Measurements from ENCODE around the gene ATF7IP. TPM values are rescaled to one million over a fixed set of nuclear protein-coding genes. Genes with fewer than 3 reads are reported as not detected.
"Not testable (repeated sequence)": the region's sequence is repeated elsewhere in the genome, so short reads cannot be mapped to it uniquely, and the experiment has no call there.

The ATF7IP gene
- total RNA-seq, 1 donor from 2014 or later = 58.2 TPM

DNA sequence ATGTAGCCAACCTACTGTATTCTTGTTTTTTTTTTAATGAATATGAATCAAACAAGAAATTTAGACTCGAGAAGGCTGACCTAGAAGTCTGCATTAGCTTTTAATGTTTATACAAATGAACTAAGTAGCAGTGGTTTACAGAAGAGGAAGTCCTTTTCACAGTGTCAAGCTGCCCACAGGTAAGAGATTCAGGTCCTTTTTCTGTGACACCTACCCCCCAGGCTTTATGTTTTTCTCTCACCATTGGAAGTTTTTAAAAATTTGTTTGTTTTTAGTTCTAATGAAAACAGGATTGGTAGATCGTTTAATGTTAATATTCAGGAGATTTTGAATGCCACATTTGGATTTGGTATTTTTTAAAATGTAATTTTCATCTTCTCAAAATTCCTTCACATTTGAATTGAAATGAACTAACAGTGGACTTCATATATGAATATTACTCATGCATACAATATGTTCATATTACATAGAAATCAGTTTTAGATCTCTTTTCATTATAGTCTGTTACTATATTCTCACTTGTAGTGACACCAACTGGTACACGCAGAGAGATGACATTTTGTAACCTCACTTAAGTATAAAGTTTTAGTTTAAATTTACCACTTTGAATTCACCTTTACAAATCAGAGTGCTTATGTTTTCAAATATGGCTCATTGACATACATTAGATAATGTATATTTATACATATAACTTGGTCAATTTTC lies 29.7 kb downstream of the ATF7IP start:
- Histone ChIP-seq H3K9me3 (peaks cover 0 to 15% of the 10 kb centered on the region in 2 donors), H3K4me1 (peaks cover 0 to 3% of the 10 kb centered on the region in 2 donors), H3K27ac (peak overlapping the region; percentile 31 to 65), H3K27me3 (no peaks in the 10 kb centered on the region), H3K4me3 (peak overlapping the region; percentile 14 to 49), H3K36me3 (no peaks in the 10 kb centered on the region)
- TF ChIP-seq, protein P1, sequence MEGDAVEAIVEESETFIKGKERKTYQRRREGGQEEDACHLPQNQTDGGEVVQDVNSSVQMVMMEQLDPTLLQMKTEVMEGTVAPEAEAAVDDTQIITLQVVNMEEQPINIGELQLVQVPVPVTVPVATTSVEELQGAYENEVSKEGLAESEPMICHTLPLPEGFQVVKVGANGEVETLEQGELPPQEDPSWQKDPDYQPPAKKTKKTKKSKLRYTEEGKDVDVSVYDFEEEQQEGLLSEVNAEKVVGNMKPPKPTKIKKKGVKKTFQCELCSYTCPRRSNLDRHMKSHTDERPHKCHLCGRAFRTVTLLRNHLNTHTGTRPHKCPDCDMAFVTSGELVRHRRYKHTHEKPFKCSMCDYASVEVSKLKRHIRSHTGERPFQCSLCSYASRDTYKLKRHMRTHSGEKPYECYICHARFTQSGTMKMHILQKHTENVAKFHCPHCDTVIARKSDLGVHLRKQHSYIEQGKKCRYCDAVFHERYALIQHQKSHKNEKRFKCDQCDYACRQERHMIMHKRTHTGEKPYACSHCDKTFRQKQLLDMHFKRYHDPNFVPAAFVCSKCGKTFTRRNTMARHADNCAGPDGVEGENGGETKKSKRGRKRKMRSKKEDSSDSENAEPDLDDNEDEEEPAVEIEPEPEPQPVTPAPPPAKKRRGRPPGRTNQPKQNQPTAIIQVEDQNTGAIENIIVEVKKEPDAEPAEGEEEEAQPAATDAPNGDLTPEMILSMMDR (IDR thresholded peaks at IDR 0.05) = no peak
- intact Hi-C loops (cut with DNase I) = no loop called here
- no peak for DNase-seq (ENCODE audit: low spot score in 2 of 2)

DNA sequence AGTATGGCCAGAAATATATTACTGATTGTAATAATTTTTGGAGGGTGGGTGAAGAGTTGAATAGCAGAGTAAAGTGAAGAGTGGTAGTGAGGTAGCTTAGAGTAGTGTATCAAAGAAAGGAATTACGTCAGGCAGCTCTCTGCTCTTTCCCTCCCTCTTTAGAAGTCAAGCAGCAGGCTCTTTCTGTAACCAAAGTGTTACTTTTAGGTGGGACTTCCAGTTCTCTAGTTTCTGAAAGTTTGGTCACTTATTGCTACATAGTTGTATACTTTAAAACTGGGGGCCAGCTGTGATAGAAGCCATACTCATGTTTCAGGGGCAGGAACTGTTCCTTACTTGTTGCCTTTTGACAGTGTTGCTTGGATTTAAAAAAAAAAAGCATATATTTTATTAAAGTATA lies 30.6 kb downstream of the ATF7IP start:
- Histone ChIP-seq H3K27me3 (no peaks in the 10 kb centered on the region), H3K36me3 (no peaks in the 10 kb centered on the region), H3K4me1 (peaks cover 0 to 3% of the 10 kb centered on the region in 2 donors), H3K9me3 (peaks cover 0 to 24% of the 10 kb centered on the region in 2 donors), H3K27ac (peak overlapping the region; percentile 31 to 65), H3K4me3 (no peak overlapping the region)
- TF ChIP-seq, protein P1 (IDR thresholded peaks at IDR 0.05) = no peak
- intact Hi-C loops (cut with DNase I) = no loop called here
- no peak for DNase-seq (ENCODE audit: low spot score in 2 of 2)

DNA sequence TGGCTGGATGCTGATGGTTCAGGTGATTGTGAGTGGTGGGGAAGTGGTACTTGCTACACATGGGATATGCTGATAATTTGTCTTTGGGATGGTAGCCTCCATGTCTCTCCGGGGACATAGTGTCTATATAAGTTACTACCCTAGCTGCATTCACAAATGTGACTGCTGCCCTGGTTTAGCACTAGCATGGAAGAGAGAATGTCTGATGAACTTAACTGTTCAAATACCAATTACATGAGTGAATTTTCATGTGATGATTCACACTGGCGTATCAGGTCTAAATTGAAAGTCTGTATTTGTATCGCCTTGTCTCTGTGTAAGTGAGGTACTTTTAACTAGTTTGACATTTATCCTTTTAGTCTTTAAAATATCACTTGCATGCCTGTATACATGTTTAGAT lies 34.4 kb downstream of the ATF7IP start:
- TF ChIP-seq, protein P1 (IDR thresholded peaks at IDR 0.05) = no peak
- intact Hi-C loops (cut with DNase I) = loop anchor here (5.0 to 10.0 kb wide), 2 partner anchors 33 to 375 kb away; partner anchors contain the start of gene ATF7IP
- DNase-seq (ENCODE audit: low spot score in 2 of 2) = no peak
- Histone ChIP-seq H3K36me3 (no peaks in the 10 kb centered on the region), H3K27ac (no peak overlapping the region), H3K4me3 (no peak overlapping the region), H3K27me3 (no peaks in the 10 kb centered on the region), H3K9me3 (peaks cover 0 to 27% of the 10 kb centered on the region in 2 donors), H3K4me1 (peaks cover 0 to 4% of the 10 kb centered on the region in 2 donors)

DNA sequence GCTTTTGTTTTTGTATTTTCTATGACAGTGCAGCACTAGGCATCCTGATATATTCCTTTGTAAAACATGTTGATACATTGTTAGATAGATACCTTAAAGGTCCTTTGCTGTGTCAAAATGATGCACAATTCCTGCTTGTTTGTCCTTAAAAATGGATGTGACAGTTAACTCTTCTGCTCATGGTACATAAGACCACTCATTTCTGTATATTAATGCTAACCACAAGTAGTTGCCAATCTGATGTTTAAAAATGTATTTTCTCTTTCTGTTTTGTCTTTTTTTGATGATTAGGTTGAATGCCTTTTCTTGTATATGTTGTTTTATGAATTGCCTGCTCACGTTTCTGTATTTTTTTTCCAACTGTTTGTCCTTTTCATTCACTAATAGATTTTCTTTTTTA lies 35.1 kb downstream of the ATF7IP start:
- Histone ChIP-seq H3K27me3 (no peaks in the 10 kb centered on the region), H3K4me3 (no peak overlapping the region), H3K27ac (no peak overlapping the region), H3K9me3 (peaks cover 0 to 27% of the 10 kb centered on the region in 2 donors), H3K4me1 (peaks cover 0 to 4% of the 10 kb centered on the region in 2 donors), H3K36me3 (no peaks in the 10 kb centered on the region)
- intact Hi-C loops (cut with DNase I) = loop anchor here (5.0 to 10.0 kb wide), 2 partner anchors 33 to 374 kb away; partner anchors contain the start of gene ATF7IP
- TF ChIP-seq, protein P1 (IDR thresholded peaks at IDR 0.05) = no peak
- DNase-seq (ENCODE audit: low spot score in 2 of 2) = no peak

DNA sequence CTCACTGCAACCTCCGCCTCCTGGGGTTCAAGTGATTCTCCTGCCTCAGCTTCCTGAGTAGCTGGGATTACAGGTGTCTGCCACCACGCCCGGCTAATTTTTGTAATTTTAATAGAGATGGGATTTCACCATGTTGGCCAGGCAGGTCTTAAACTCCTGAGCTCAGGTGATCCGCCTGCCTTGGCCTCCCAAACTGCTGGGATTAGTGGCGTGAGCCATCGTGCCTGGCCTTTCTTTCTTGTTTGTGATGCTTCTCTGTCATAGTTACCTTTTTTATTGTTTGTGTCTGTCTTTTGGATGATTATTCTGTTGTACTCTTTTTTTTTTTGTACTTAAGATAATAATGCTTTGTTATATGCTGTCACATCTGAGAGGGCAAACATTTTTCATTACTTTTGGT lies 35.8 kb downstream of the ATF7IP start:
- peaks cover 0 to 27% of the 10 kb centered on the region in 2 donors for H3K9me3 ChIP-seq
- H3K36me3 ChIP-seq; H3K4me1 ChIP-seq; DNase-seq (ENCODE audit: low spot score in 2 of 2); H3K4me3 ChIP-seq; H3K27me3 ChIP-seq; H3K27ac ChIP-seq: not testable (repeated sequence)
- intact Hi-C loops (cut with DNase I) = loop anchor here (5.0 to 10.0 kb wide), 2 partner anchors 34 to 374 kb away; partner anchors contain the start of gene ATF7IP

DNA sequence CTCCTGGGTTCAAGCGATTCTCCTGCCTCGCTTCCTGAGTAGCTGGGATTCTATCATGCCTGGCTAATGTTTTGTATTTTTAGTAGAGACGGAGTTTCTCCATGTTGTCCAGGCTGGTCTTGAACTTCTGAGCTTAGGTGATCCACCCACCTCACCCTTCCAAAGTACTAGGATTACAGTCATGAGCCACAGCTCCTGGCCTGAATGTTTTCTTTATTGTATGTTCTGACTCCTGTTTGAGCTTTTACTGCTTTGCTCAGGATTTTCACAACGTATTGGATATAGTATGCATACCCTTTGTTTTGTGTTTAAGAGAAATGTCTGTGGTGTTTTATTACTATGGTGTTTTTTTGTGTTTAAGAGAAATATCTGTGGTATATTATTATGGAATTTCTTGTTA lies 37.2 kb downstream of the ATF7IP start:
- no peak overlapping the region for H3K4me3 ChIP-seq
- no peaks in the 10 kb centered on the region for H3K27me3 ChIP-seq
- H3K27ac ChIP-seq = no peak overlapping the region
- H3K9me3 ChIP-seq = peaks cover 0 to 27% of the 10 kb centered on the region in 2 donors
- no peak for DNase-seq (ENCODE audit: low spot score in 2 of 2)
- peaks cover 0 to 4% of the 10 kb centered on the region in 2 donors for H3K4me1 ChIP-seq
- TF ChIP-seq, protein P1 (IDR thresholded peaks at IDR 0.05) = no peak
- intact Hi-C loops (cut with DNase I) = loop anchor here (5.0 to 10.0 kb wide), 2 partner anchors 35 to 372 kb away; partner anchors contain the start of gene ATF7IP
- no peaks in the 10 kb centered on the region for H3K36me3 ChIP-seq

All from ascending aorta (tissue), 2 donors.